Esophagus muscularis mucosa (tissue), 2 donors: ENCODE data around the gene DUSP22.

ENCODE experiments used
- EP300 ChIP-seq: sonication (generic); formaldehyde crosslinking; IDR thresholded peaks from one replicate; pipeline ENCODE4 v1.6.1; 2017; ENCODE audit warnings: antibody characterized with exemption
- POLR2A ChIP-seq: fragments of 450-650 bp; IDR thresholded peaks from one replicate; pipeline ENCODE4 v1.6.1; 2017; ENCODE audit warnings: antibody characterized with exemption, moderate library complexity, mild to moderate bottlenecking, low read depth

DNA sequence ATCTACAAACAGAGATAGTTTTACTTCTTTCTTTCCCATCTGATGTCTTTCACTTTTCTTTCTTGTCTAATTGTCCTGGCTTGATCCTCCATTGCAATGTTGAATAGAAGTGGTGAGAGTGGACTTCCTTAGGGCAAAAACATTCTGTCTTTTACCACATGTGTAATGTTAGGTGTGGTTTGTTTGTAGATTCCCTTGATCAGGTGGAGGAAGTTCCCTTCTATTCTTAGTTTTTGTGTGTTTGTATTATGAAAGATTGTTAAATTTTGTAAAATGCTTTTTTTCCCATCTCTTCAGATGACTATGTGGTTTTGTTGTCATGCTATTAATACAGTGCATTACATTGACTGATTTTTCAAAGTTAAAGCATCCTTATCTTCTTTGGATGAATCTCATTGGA, 41.6 kb upstream of the DUSP22 start:
- TF ChIP-seq POLR2A (no peak), EP300 (no peak)
